Naive thymus-derived CD4-positive, alpha-beta T cell (primary cell): ENCODE results near the gene DNAJC13. TPM values are rescaled to one million over a fixed set of nuclear protein-coding genes. Genes with fewer than 3 reads are reported as not detected.

Experiments used
- ATAC-seq: fragments of 150-1000 bp; cut with Tn5 transposase; 2 replicates; pipeline ENCODE4 v1.10.0; 2021; ENCODE audit warnings: mild to moderate bottlenecking, moderate library complexity
- CTCF ChIA-PET: fragments of 350-600 bp; sonication (Branson Sonifier 250); formaldehyde crosslinking; loops from one replicate; lab custom pipeline; 2021; ENCODE audit warnings: antibody characterized with exemption; lab: Charles Lee
- POLR2A ChIA-PET: fragments of 350-600 bp; sonication (Branson Sonifier 250); formaldehyde crosslinking; loops from one replicate; lab custom pipeline; 2021; ENCODE audit warnings: antibody characterized with exemption, inconsistent platforms; lab: Charles Lee
- DNase-seq, 9 donors: peaks; one replicate each; pipeline versions ENCODE4 v3.0.0 to v3.0.0-alpha.2; 2020 to 2022; ENCODE audit warnings: mixed read lengths in 1 of 9
- H3K27ac ChIP-seq: one replicate; pipeline ENCODE4 v1.7.0; 2013; ENCODE audit warnings: mild to moderate bottlenecking, low read depth, low read length, moderate library complexity
- H3K27me3 ChIP-seq, 2 donors: one replicate each; pipeline ENCODE4 v1.7.0; 2013; ENCODE audit warnings: low read length in 2 of 2, mild to moderate bottlenecking in 2 of 2, moderate library complexity in 2 of 2; ENCODE audit not compliant: control insufficient read depth in 2 of 2, insufficient read depth in 2 of 2
- H3K36me3 ChIP-seq, 3 experiments: 1 replicate in 2 of 3; 2 replicates in 1 of 3; pipeline ENCODE4 v1.7.0; 2013; ENCODE audit warnings: low read length in 3 of 3, mild to moderate bottlenecking in 3 of 3, moderate library complexity in 1 of 3; ENCODE audit not compliant: insufficient read depth in 3 of 3, control insufficient read depth in 2 of 3
- H3K4me1 ChIP-seq, 2 donors: one replicate each; pipeline ENCODE4 v1.7.0; 2013; ENCODE audit warnings: low read length in 2 of 2, mild to moderate bottlenecking in 2 of 2, moderate library complexity in 1 of 2; ENCODE audit not compliant: control insufficient read depth in 2 of 2, insufficient read depth in 2 of 2
- H3K4me3 ChIP-seq: 2 replicates; pipeline ENCODE4 v1.7.0; 2013; ENCODE audit warnings: mild to moderate bottlenecking, low read length
- H3K9me3 ChIP-seq, 3 experiments: 1 replicate in 2 of 3; 2 replicates in 1 of 3; pipeline ENCODE4 v1.7.0; 2013; ENCODE audit warnings: low read length in 3 of 3; ENCODE audit not compliant: control insufficient read depth in 2 of 3
- H3K27ac Mint-ChIP-seq, 9 donors: one replicate each; pipeline ENCODE4 v1.8.0; 2020 to 2022; ENCODE audit warnings: mixed read lengths in 9 of 9, mild to moderate bottlenecking in 8 of 9, moderate library complexity in 5 of 9, inconsistent platforms in 2 of 9
- H3K27me3 Mint-ChIP-seq, 5 donors: one replicate each; pipeline ENCODE4 v1.8.0; 2021 to 2022; ENCODE audit warnings: mixed read lengths in 5 of 5, mild to moderate bottlenecking in 1 of 5
- H3K36me3 Mint-ChIP-seq, 5 donors: one replicate each; pipeline ENCODE4 v1.8.0; 2020 to 2022; ENCODE audit warnings: mixed read lengths in 5 of 5, mild to moderate bottlenecking in 3 of 5, inconsistent platforms in 1 of 5
- H3K4me1 Mint-ChIP-seq, 7 donors: one replicate each; pipeline ENCODE4 v1.8.0; 2020 to 2022; ENCODE audit warnings: mixed read lengths in 7 of 7, mild to moderate bottlenecking in 3 of 7, inconsistent platforms in 1 of 7
- H3K4me3 Mint-ChIP-seq, 10 donors: one replicate each; pipeline ENCODE4 v1.8.0; 2020 to 2022; ENCODE audit warnings: mild to moderate bottlenecking in 10 of 10, mixed read lengths in 10 of 10, moderate library complexity in 6 of 10, inconsistent platforms in 2 of 10
- H3K9me3 Mint-ChIP-seq, 11 donors: one replicate each; pipeline ENCODE4 v1.8.0; 2020 to 2022; ENCODE audit warnings: mixed read lengths in 11 of 11, mild to moderate bottlenecking in 4 of 11, inconsistent platforms in 1 of 11, moderate library complexity in 1 of 11
- intact Hi-C, 2 donors: fragments of 100-400 bp; cut with micrococcal nuclease; formaldehyde crosslinking; loops; one replicate each; pipeline ENCODE4 v1.15.1; 2023
- polyA plus RNA-seq, 2 donors: library from polyadenylated mRNA; unstranded; fragments of 300-500 nt; fragmentation: Illumina TruSeq; gene quantifications; one replicate each; pipeline ENCODE4 v1.2.3, GENCODE V29; 2021
- total RNA-seq, 6 experiments: library from RNA in 5 of 6; stranded (reverse) in 5 of 6; gene quantifications; 1 replicate in 5 of 6; 2 replicates in 1 of 6; pipeline ENCODE4 v1.2.3 and lab custom pipeline; 2021 to 2026

The DNAJC13 gene
- total and polyA plus RNA-seq, 7 experiments from 2014 or later: 10.3 to 41.5 (median 35.0) TPM

GRCh38 chr3:132537297-132537696 lies 120.0 kb downstream of the DNAJC13 start:
- intact Hi-C loops: loop anchor here (10.0 kb wide), 2 partner anchors 168 to 182 kb away; no protein-coding TSS in a partner anchor
- Mint-ChIP-seq H3K27ac (peak overlapping the region in 2 of 9 donors; percentile 37 to 70), H3K27me3 (no peaks in the 10 kb centered on the region), H3K9me3 (no peaks in the 10 kb centered on the region), H3K36me3 (peaks cover 7 to 51% (median 12%) of the 10 kb centered on the region in 5 donors), H3K4me3 (no peak overlapping the region), H3K4me1 (peaks cover 0 to 16% (median 0%) of the 10 kb centered on the region in 7 donors)
- peaks cover 0 to 44% (median 5%) of the 10 kb centered on the region in 3 experiments for H3K36me3 ChIP-seq
- ChIA-PET POLR2A (no interaction called here), CTCF (interaction anchor here (2.8 kb wide), 1 partner anchor 105 kb away, joined by 11 read pairs; no protein-coding TSS in a partner anchor)
- H3K9me3 ChIP-seq: no peaks in the 10 kb centered on the region
- H3K27me3 ChIP-seq: no peaks in the 10 kb centered on the region
- H3K4me1 ChIP-seq: no peaks in the 10 kb centered on the region
- H3K4me3 ChIP-seq: no peak overlapping the region
- DNase-seq (no peak), ATAC-seq (no peak)
- no peak overlapping the region for H3K27ac ChIP-seq

- H3K4me1 Mint-ChIP-seq: peaks cover 0 to 24% (median 0%) of the 10 kb centered on the region in 7 donors
- POLR2A ChIA-PET: interaction anchor here (0.8 kb wide), 1 partner anchor 12 kb away, joined by 3 read pairs; no protein-coding TSS in a partner anchor
- ATAC-seq: no peak
- peaks cover 8 to 49% (median 12%) of the 10 kb centered on the region in 5 donors for H3K36me3 Mint-ChIP-seq
- Histone ChIP-seq H3K27me3 (no peaks in the 10 kb centered on the region), H3K36me3 (peaks cover 0 to 42% (median 5%) of the 10 kb centered on the region in 3 experiments), H3K4me3 (no peak overlapping the region), H3K4me1 (no peaks in the 10 kb centered on the region), H3K27ac (no peak overlapping the region), H3K9me3 (no peaks in the 10 kb centered on the region)
- no peaks in the 10 kb centered on the region for H3K27me3 Mint-ChIP-seq
- CTCF ChIA-PET: interaction anchor here (2.8 kb wide), 1 partner anchor 105 kb away, joined by 11 read pairs; no protein-coding TSS in a partner anchor
- no peaks in the 10 kb centered on the region for H3K9me3 Mint-ChIP-seq
- intact Hi-C loops: loop anchor here (10.0 kb wide), 2 partner anchors 167 to 183 kb away; no protein-coding TSS in a partner anchor
- no peak overlapping the region for H3K4me3 Mint-ChIP-seq
- DNase-seq: no peak
- H3K27ac Mint-ChIP-seq: no peak overlapping the region
These were observed 120.8 kb downstream of the DNAJC13 start for GRCh38 chr3:132538072-132538471.

GRCh38 chr3:132539681-132540080 lies 122.4 kb downstream of the DNAJC13 start:
- H3K27ac ChIP-seq: no peak overlapping the region
- CTCF ChIA-PET: no interaction called here
- ATAC-seq: no peak
- H3K9me3 ChIP-seq: no peaks in the 10 kb centered on the region
- H3K4me1 ChIP-seq: no peaks in the 10 kb centered on the region
- Mint-ChIP-seq H3K4me1 (peaks cover 0 to 36% (median 0%) of the 10 kb centered on the region in 7 donors), H3K36me3 (peaks cover 6 to 48% (median 18%) of the 10 kb centered on the region in 5 donors), H3K9me3 (no peaks in the 10 kb centered on the region), H3K27ac (no peak overlapping the region), H3K4me3 (no peak overlapping the region), H3K27me3 (no peaks in the 10 kb centered on the region)
- intact Hi-C loops: loop anchor here (10.0 kb wide), 2 partner anchors 165 to 185 kb away; no protein-coding TSS in a partner anchor
- POLR2A ChIA-PET: no interaction called here
- H3K36me3 ChIP-seq: peaks cover 0 to 30% (median 5%) of the 10 kb centered on the region in 3 experiments
- H3K4me3 ChIP-seq: no peak overlapping the region
- H3K27me3 ChIP-seq: no peaks in the 10 kb centered on the region
- DNase-seq: no peak

GRCh38 chr3:132542577-132542976 lies 125.3 kb downstream of the DNAJC13 start:
- Mint-ChIP-seq H3K4me3 (no peak overlapping the region), H3K27me3 (no peaks in the 10 kb centered on the region), H3K9me3 (no peaks in the 10 kb centered on the region), H3K27ac (peak overlapping the region in 1 of 9 donors; percentile 37), H3K4me1 (peaks cover 0 to 29% (median 0%) of the 10 kb centered on the region in 7 donors), H3K36me3 (peaks cover 0 to 36% (median 8%) of the 10 kb centered on the region in 5 donors)
- ATAC-seq (no peak), DNase-seq (no peak)
- no peak overlapping the region for H3K4me3 ChIP-seq
- H3K27ac ChIP-seq: no peak overlapping the region
- H3K4me1 ChIP-seq: no peaks in the 10 kb centered on the region
- no peaks in the 10 kb centered on the region for H3K9me3 ChIP-seq
- CTCF ChIA-PET: no interaction called here
- POLR2A ChIA-PET: no interaction called here
- H3K36me3 ChIP-seq: peaks cover 0 to 21% (median under 1%) of the 10 kb centered on the region in 3 experiments
- no peaks in the 10 kb centered on the region for H3K27me3 ChIP-seq
- intact Hi-C loops: no loop called here

- Histone ChIP-seq H3K36me3 (peaks cover 0 to 15% (median 0%) of the 10 kb centered on the region in 3 experiments), H3K27me3 (no peaks in the 10 kb centered on the region), H3K9me3 (no peaks in the 10 kb centered on the region), H3K4me1 (no peaks in the 10 kb centered on the region), H3K4me3 (no peak overlapping the region), H3K27ac (no peak overlapping the region)
- ChIA-PET CTCF (no interaction called here), POLR2A (no interaction called here)
- peaks cover 0 to under 1% (median 0%) of the 10 kb centered on the region in 11 donors for H3K9me3 Mint-ChIP-seq
- intact Hi-C loops: no loop called here
- ATAC-seq (peak; percentile 45), DNase-seq (no peak)
- H3K27ac Mint-ChIP-seq: peak overlapping the region in 4 of 9 donors; percentile 37 to 60 (median 52)
- peak overlapping the region in 1 of 10 donors; percentile 18 for H3K4me3 Mint-ChIP-seq
- peaks cover 0 to 31% (median 8%) of the 10 kb centered on the region in 5 donors for H3K36me3 Mint-ChIP-seq
- no peaks in the 10 kb centered on the region for H3K27me3 Mint-ChIP-seq
- peaks cover 0 to 32% (median 0%) of the 10 kb centered on the region in 7 donors for H3K4me1 Mint-ChIP-seq
These were observed 125.9 kb downstream of the DNAJC13 start for GRCh38 chr3:132543011-132543739.

GRCh38 chr3:132544130-132544529 lies 126.8 kb downstream of the DNAJC13 start:
- no peak for DNase-seq
- Histone ChIP-seq H3K36me3 (peaks cover 0 to 15% (median 0%) of the 10 kb centered on the region in 3 experiments), H3K9me3 (no peaks in the 10 kb centered on the region), H3K4me1 (no peaks in the 10 kb centered on the region), H3K27ac (no peak overlapping the region), H3K27me3 (no peaks in the 10 kb centered on the region), H3K4me3 (no peak overlapping the region)
- H3K27ac Mint-ChIP-seq: peak overlapping the region in 2 of 9 donors; percentile 35 to 51
- intact Hi-C loops: no loop called here
- H3K27me3 Mint-ChIP-seq: no peaks in the 10 kb centered on the region
- ATAC-seq: no peak
- no peak overlapping the region for H3K4me3 Mint-ChIP-seq
- CTCF ChIA-PET: no interaction called here
- H3K9me3 Mint-ChIP-seq: peaks cover 0 to 2% (median 0%) of the 10 kb centered on the region in 11 donors
- POLR2A ChIA-PET: no interaction called here
- peaks cover 0 to 36% (median 0%) of the 10 kb centered on the region in 7 donors for H3K4me1 Mint-ChIP-seq
- H3K36me3 Mint-ChIP-seq: peaks cover 0 to 24% (median 3%) of the 10 kb centered on the region in 5 donors
